GM12891 (cell line): Measurements from ENCODE around the gene C19orf18. TPM values are rescaled to one million over a fixed set of nuclear protein-coding genes. Genes with fewer than 3 reads are reported as not detected.
"Not testable (repeated sequence)": the region's sequence is repeated elsewhere in the genome, so short reads cannot be mapped to it uniquely, and the experiment has no call there.

Experiments
- DNase-seq: peaks from one replicate; pipeline ENCODE4 v3.0.0; 2011; ENCODE audit warnings: low spot score; ENCODE audit not compliant: insufficient read length
- FAIRE-seq: peaks from 2 replicates; lab custom pipeline; 2011; peaks lifted over from hg19 to GRCh38; lab: Jason Lieb, UNC
- PAX5 ChIP-seq: IDR thresholded peaks from 2 replicates; pipeline ENCODE4 v1.6.1; 2011; ENCODE audit warnings: low read length, moderate library complexity, mild to moderate bottlenecking; ENCODE audit not compliant: insufficient read depth, severe bottlenecking
- POLR2A ChIP-seq: IDR thresholded peaks from 2 replicates; pipeline ENCODE4 v1.6.1; 2011; ENCODE audit warnings: low read depth, low read length, control low read depth
- POLR2AphosphoS5 ChIP-seq: IDR thresholded peaks from 2 replicates; pipeline ENCODE4 v1.6.1; 2011; ENCODE audit warnings: low read depth, low read length, control low read depth
- POU2F2 ChIP-seq: IDR thresholded peaks from 2 replicates; pipeline ENCODE4 v1.6.1; 2011; ENCODE audit warnings: low read depth, mild to moderate bottlenecking, control low read depth, low read length, moderate library complexity
- SPI1 ChIP-seq: IDR thresholded peaks from 2 replicates; pipeline ENCODE4 v1.6.1; 2011; ENCODE audit warnings: low read depth, low read length, control low read depth
- TAF1 ChIP-seq: IDR thresholded peaks from 2 replicates; pipeline ENCODE4 v1.6.1; 2011; ENCODE audit warnings: low read depth, low read length, control low read depth
- polyA plus RNA-seq: library from polyadenylated mRNA; unstranded; fragments of >200 nt; gene quantifications from one replicate; pipeline ENCODE4 v1.2.1, GENCODE V29; 2012; ENCODE audit warnings: low read depth, missing spikeins, inconsistent platforms; ENCODE audit not compliant: missing spikeins

Gene C19orf18
- polyA plus RNA-seq, result 0.31 TPM

- TF ChIP-seq TAF1 (no peak), POLR2AphosphoS5 (no peak), POLR2A (no peak), PAX5 (no peak), SPI1 (no peak), POU2F2 (no peak)
- no peak for FAIRE-seq
- no peak for DNase-seq
Observed at GRCh38 chr19:57974434-57974833, at the start of gene C19orf18. Gene C19orf18, minus strand, starts transcription at chr19:57974534. Its CDS starts 102 bp downstream, at chr19:57974432.

GRCh38 chr19:58022283-58022660 lies 47.9 kb upstream of the C19orf18 start:
- DNase-seq (no peak), FAIRE-seq (no peak)
- TF ChIP-seq POLR2A (no peak), POU2F2 (no peak), TAF1 (no peak)

- FAIRE-seq, result no peak
- no peak for DNase-seq
Observed at GRCh38 chr19:58021541-58022282, 47.4 kb upstream of the C19orf18 start.

DNA sequence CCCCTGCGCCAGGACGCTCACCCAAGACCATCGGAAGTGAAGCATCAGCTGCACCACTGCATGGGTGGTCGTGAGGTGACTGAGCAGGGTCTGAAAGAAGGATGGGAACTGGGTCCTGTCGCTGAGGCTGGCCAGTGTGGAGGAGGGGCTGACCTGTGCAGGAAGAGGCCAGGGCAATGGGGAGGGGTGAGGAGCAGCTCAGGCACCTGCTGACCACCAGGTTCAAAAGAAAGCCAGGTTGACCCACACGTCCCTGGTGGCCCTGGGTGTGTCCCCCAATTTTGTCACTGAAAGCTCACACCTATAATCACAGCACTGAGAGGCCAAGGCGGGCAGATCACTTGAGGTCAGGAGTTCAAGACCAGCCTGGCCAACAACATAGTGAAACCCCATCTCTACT lies 45.8 kb upstream of the C19orf18 start:
- no peak for TF ChIP-seq SPI1
- no peak for TF ChIP-seq PAX5
- no peak for TF ChIP-seq POLR2AphosphoS5
- TF ChIP-seq POU2F2, result no peak
- TF ChIP-seq TAF1, result no peak
- no peak for TF ChIP-seq POLR2A
- FAIRE-seq, result no peak
- DNase-seq, result no peak

More at GRCh38 chr19:58021541-58022282, 47.4 kb upstream of the C19orf18 start:
- TF ChIP-seq PAX5, result no peak
- TF ChIP-seq POU2F2, result no peak
- TF ChIP-seq SPI1, result no peak
- no peak for TF ChIP-seq TAF1
- TF ChIP-seq POLR2A, result no peak
- no peak for TF ChIP-seq POLR2AphosphoS5

- no peak for DNase-seq
- no peak for FAIRE-seq
- no peak for TF ChIP-seq POU2F2
- TF ChIP-seq TAF1, result no peak
- no peak for TF ChIP-seq SPI1
- no peak for TF ChIP-seq POLR2A
- TF ChIP-seq PAX5, result no peak
- TF ChIP-seq POLR2AphosphoS5, result no peak
Observed at GRCh38 chr19:58014141-58014540, 39.8 kb upstream of the C19orf18 start.

GRCh38 chr19:58010507-58010906 lies 36.2 kb upstream of the C19orf18 start:
- no peak for TF ChIP-seq SPI1
- TF ChIP-seq PAX5, result no peak
- TF ChIP-seq POLR2A, result no peak
- TF ChIP-seq POLR2AphosphoS5, result no peak
- no peak for TF ChIP-seq TAF1
- no peak for TF ChIP-seq POU2F2
- no peak for FAIRE-seq
- no peak for DNase-seq

DNA sequence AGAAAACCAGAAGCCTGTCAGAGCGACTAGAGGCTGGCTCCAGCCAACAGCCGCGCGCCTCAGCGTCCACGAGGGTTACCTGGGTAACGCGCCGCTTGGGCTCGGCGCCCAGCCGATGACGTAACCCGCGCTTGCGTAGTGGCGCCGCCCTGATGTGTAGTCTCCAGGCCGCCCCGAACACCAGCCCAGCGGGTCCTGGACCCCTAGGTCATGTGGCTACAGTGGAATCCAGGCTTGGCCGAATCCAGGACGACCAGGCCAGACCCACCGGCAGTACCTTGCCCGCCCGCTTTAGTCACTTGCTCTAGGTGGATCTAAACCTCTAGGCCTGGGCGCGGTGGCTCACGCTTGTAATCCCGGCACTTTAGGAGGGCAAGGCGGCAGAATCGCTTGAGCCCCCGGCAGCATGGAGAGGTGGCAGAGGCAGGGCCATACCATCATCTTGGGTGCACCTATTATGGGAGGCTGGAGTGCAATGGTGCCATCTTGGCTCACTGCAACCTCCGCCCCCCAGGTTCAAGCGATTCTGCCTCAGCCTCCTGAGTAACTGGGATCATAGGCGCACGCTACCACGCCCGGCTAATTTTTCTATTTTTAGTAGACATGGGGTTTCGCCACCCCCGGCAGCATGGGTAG lies 35.5 kb upstream of the C19orf18 start:
- FAIRE-seq (peak; percentile 94), DNase-seq (peak; percentile 84)
- TF ChIP-seq POLR2A (no peak), POLR2AphosphoS5 (0 out of 2 replicates have a peak, but pooled peaks have one; percentile 49), SPI1 (no peak), POU2F2 (peak; percentile 43; the same call in 1 of the 2 replicates), PAX5 (no peak), TAF1 (0 out of 2 replicates have a peak, but pooled peaks have one; percentile 22)

GRCh38 chr19:58009301-58009665 lies 34.9 kb upstream of the C19orf18 start:
- DNase-seq, result no peak
- no peak for TF ChIP-seq TAF1
- TF ChIP-seq POU2F2, result no peak
- no peak for TF ChIP-seq POLR2AphosphoS5
- TF ChIP-seq POLR2A, result no peak
- TF ChIP-seq SPI1, result no peak
- TF ChIP-seq PAX5, result no peak

GRCh38 chr19:58008877-58009276 lies 34.5 kb upstream of the C19orf18 start:
- FAIRE-seq, DNase-seq: not testable (repeated sequence)

More at GRCh38 chr19:58009301-58009665, 34.9 kb upstream of the C19orf18 start:
- no peak for FAIRE-seq
